Stomach (tissue), 9 donors: Measurements from ENCODE around the gene WDR77. TPM values are rescaled to one million over a fixed set of nuclear protein-coding genes. Genes with fewer than 3 reads are reported as not detected.

ENCODE experiments used
- DNase-seq, 2 donors: peaks; one replicate each; pipeline versions ENCODE4 v3.0.0 to v3.0.0-alpha.2; 2013 to 2019
- H3K27ac ChIP-seq, 5 donors: fragments of 200-600 bp in 4 of 5; sonication (generic) in 4 of 5; one replicate each; pipeline ENCODE4 v1.5.1; 2013 to 2019; ENCODE audit warnings: mild to moderate bottlenecking in 1 of 5, moderate library complexity in 1 of 5
- H3K27me3 ChIP-seq, 3 donors: fragments of 200-600 bp; sonication (generic); one replicate each; pipeline ENCODE4 v1.5.1; 2017 to 2019; ENCODE audit warnings: mixed run types in 1 of 3
- H3K36me3 ChIP-seq, 4 donors: fragments of 200-600 bp; sonication (generic); 1 replicate in 3 of 4; 2 replicates in 1 of 4; pipeline ENCODE4 v1.5.1; 2016 to 2019
- H3K4me1 ChIP-seq, 4 donors: fragments of 200-600 bp; sonication (generic); one replicate each; pipeline ENCODE4 v1.5.1; 2016 to 2019
- H3K4me3 ChIP-seq, 4 donors: fragments of 200-600 bp; sonication (generic) in 3 of 4; one replicate each; pipeline ENCODE4 v1.5.1; 2016 to 2019; ENCODE audit warnings: mild to moderate bottlenecking in 1 of 4
- H3K9me3 ChIP-seq, 4 donors: fragments of 200-600 bp; sonication (generic); one replicate each; pipeline ENCODE4 v1.5.1; 2016 to 2019
- EP300 ChIP-seq: sonication (generic); formaldehyde crosslinking; IDR thresholded peaks from one replicate; pipeline ENCODE4 v1.6.1; 2017; ENCODE audit warnings: antibody characterized with exemption
- POLR2A ChIP-seq, 4 donors: fragments of 450-650 bp; IDR thresholded peaks; one replicate each; pipeline ENCODE4 v1.6.1; 2016; ENCODE audit warnings: antibody characterized with exemption in 4 of 4, control low read depth in 2 of 4, mild to moderate bottlenecking in 1 of 4, moderate library complexity in 1 of 4
- POLR2AphosphoS5 ChIP-seq, 3 donors: sonication (generic); formaldehyde crosslinking; IDR thresholded peaks; one replicate each; pipeline ENCODE4 v1.6.1; 2016; ENCODE audit warnings: antibody characterized with exemption in 3 of 3
- WGBS, 5 donors: extraction: QIAGEN DNeasy Blood & Tissue Kit in 3 of 5; methylation state at CpG; one replicate each; pipeline versions ENCODE4 v1.1.5 to v1.1.7; 2013 to 2018; 5-methylcytosine and 5-hydroxymethylcytosine counted together
- intact Hi-C: fragments of 100-400 bp; cut with DNase I; formaldehyde crosslinking; loops from one replicate; pipeline ENCODE4 v1.15.1; 2023; ENCODE audit warnings: low total_unique reads
- polyA plus RNA-seq, 3 donors: library from polyadenylated mRNA; stranded (reverse); fragments of 200-250 nt; gene quantifications; one replicate each; pipeline ENCODE4 v1.2.3, GENCODE V29; 2013
- total RNA-seq, 5 donors: library from RNA; depleted of rRNA; stranded (reverse); fragments of >200 nt; gene quantifications; one replicate each; pipeline versions ENCODE4 v1.1.0 to v1.2.3, GENCODE V29; 2014 to 2016
- TF ChIP-seq, protein P1 (sequence below), 7 experiments: fragments of 450-650 bp in 4 of 7; fragments of 200-600 bp in 3 of 7; sonication (generic) in 3 of 7; IDR thresholded peaks; one replicate each; pipeline ENCODE4 v1.5.1; 2016 to 2019; ENCODE audit warnings: antibody characterized with exemption in 7 of 7, control low read depth in 2 of 7, mild to moderate bottlenecking in 1 of 7
- donor health status: healthy with polysubstance abuse.
- donor health status: Bipolar disorder and iron deficiency.
- donor health status: healthy.

Gene WDR77
- total and polyA plus RNA-seq, 8 donors = 5.8 to 31.2 (median 21.6) TPM

DNA sequence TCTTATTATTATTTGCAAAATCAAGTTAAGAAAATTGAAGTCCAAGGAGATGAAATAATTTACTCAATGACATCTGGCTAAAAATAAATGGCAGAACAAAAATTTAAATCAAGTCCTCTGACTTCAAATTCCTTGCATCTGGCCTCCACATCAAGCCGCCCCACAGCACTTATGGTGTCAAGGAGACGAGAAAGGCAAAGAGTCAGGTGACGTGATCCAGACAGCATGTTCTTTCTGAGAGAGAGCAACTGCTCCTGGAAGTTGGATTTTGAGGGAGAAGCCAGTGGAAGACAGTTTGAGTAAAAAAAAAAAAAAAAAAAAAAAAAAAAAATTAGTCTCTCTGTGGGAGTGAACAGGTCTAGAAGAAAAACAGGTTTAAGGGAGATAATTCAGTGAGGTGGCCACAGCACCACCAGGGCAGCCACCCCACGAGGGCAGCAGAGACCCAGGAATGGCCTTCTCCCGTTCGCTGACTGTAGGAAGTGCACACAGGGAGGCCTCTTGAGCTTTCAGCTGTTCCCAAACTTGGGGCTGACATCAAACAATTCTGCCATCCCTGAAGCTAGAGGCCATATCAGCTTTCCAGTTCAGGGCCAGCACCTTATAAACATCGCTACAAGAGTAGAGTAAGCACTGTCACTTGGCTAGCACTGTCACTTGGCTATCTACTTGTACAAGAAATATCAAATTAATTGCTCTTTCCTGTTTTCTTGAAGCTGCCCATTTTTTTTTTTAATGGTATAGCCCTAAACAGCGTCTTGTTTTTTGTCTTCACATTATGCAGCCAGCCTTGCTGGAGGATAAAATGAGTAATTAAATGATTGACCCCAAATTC, 32.5 kb upstream of the WDR77 start:
- DNase-seq = peak; percentile 77 to 94
- H3K4me3 ChIP-seq = no peak overlapping the region
- TF ChIP-seq POLR2A (IDR thresholded peaks at IDR 0.05) (no peak), POLR2AphosphoS5 (IDR thresholded peaks at IDR 0.05) (peak in 1 of 3 donors; percentile 60)
- TF ChIP-seq, protein P1, sequence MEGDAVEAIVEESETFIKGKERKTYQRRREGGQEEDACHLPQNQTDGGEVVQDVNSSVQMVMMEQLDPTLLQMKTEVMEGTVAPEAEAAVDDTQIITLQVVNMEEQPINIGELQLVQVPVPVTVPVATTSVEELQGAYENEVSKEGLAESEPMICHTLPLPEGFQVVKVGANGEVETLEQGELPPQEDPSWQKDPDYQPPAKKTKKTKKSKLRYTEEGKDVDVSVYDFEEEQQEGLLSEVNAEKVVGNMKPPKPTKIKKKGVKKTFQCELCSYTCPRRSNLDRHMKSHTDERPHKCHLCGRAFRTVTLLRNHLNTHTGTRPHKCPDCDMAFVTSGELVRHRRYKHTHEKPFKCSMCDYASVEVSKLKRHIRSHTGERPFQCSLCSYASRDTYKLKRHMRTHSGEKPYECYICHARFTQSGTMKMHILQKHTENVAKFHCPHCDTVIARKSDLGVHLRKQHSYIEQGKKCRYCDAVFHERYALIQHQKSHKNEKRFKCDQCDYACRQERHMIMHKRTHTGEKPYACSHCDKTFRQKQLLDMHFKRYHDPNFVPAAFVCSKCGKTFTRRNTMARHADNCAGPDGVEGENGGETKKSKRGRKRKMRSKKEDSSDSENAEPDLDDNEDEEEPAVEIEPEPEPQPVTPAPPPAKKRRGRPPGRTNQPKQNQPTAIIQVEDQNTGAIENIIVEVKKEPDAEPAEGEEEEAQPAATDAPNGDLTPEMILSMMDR (IDR thresholded peaks at IDR 0.05) = peak in 5 of 7 experiments; percentile 51 to 74 (median 64)
- H3K27ac ChIP-seq = no peak overlapping the region
- H3K27me3 ChIP-seq = no peaks in the 10 kb centered on the region
- peaks cover 0 to 16% (median 5%) of the 10 kb centered on the region in 4 donors for H3K36me3 ChIP-seq
- H3K4me1 ChIP-seq = peaks cover 0 to 39% (median 8%) of the 10 kb centered on the region in 4 donors
- WGBS, 5 donors = 33 to 39% (median 38%) methylated on average over 8 of the region's 8 CpGs
- no peaks in the 10 kb centered on the region for H3K9me3 ChIP-seq
- intact Hi-C loops = loop anchor here (10.0 kb wide), 1 partner anchor 263 kb away; no protein-coding TSS in a partner anchor

- DNase-seq = no peak
- no peaks in the 10 kb centered on the region for H3K27me3 ChIP-seq
- 36 to 82% (median 70%) methylated on average over 1 of the region's 1 CpG for WGBS, 5 donors
- intact Hi-C loops = loop anchor here (10.0 kb wide), 1 partner anchor 264 kb away; no protein-coding TSS in a partner anchor
- H3K27ac ChIP-seq = peak overlapping the region in 1 of 5 donors; percentile 11
- peaks cover 0 to 44% (median 10%) of the 10 kb centered on the region in 4 donors for H3K4me1 ChIP-seq
- TF ChIP-seq EP300 = no peak
- TF ChIP-seq, protein P1 (IDR thresholded peaks at IDR 0.05) = no peak
- no peak for TF ChIP-seq POLR2A (IDR thresholded peaks at IDR 0.05)
- no peak for TF ChIP-seq POLR2AphosphoS5 (IDR thresholded peaks at IDR 0.05)
- peaks cover 0 to 16% (median 5%) of the 10 kb centered on the region in 4 donors for H3K36me3 ChIP-seq
- H3K4me3 ChIP-seq = no peak overlapping the region
- H3K9me3 ChIP-seq = no peaks in the 10 kb centered on the region
Observed at GRCh38 chr1:111480674-111481073, 31.6 kb upstream of the WDR77 start.

GRCh38 chr1:111476761-111477309, 27.8 kb upstream of the WDR77 start:
- Histone ChIP-seq H3K36me3 (peaks cover 0 to 39% (median 8%) of the 10 kb centered on the region in 4 donors), H3K4me3 (no peak overlapping the region), H3K9me3 (no peaks in the 10 kb centered on the region), H3K4me1 (peaks cover 0 to 42% (median 8%) of the 10 kb centered on the region in 4 donors), H3K27ac (peak overlapping the region in 4 of 5 donors; percentile 21 to 68 (median 32)), H3K27me3 (no peaks in the 10 kb centered on the region)
- peak in 1 of 2 donors; percentile 42 for DNase-seq
- WGBS, 5 donors = 43 to 80% (median 48%) methylated on average over 2 of the region's 2 CpGs
- TF ChIP-seq, protein P1 (IDR thresholded peaks at IDR 0.05) = no peak
- TF ChIP-seq POLR2A (IDR thresholded peaks at IDR 0.05) (no peak), POLR2AphosphoS5 (IDR thresholded peaks at IDR 0.05) (no peak), EP300 (no peak)
- intact Hi-C loops = no loop called here

DNA sequence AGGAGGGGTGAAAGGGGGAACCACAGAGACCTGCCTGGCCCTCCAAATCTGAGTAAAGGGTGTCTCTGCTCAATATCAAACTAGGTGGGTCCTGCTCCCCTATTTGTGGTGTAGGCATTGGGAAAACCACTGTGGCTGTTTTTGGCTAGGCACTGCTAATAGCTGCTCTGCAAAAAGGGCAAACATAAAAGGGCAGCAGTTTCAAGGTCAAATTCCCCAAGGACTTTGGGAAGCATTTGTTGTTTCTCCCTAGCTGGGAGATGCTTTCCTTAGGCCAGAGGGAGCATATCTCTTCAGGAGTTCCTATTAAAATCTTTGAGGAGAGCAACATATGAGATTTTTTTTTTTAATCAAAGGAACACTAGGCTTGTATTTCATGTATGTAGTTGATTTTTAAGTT, 27.2 kb upstream of the WDR77 start:
- Histone ChIP-seq H3K4me1 (peaks cover 0 to 41% (median 5%) of the 10 kb centered on the region in 4 donors), H3K27me3 (no peaks in the 10 kb centered on the region), H3K4me3 (peak overlapping the region in 1 of 4 donors; percentile 13), H3K9me3 (no peaks in the 10 kb centered on the region), H3K27ac (peak overlapping the region in 4 of 5 donors; percentile 19 to 68 (median 32)), H3K36me3 (peaks cover 0 to 45% (median 11%) of the 10 kb centered on the region in 4 donors)
- TF ChIP-seq POLR2AphosphoS5 (IDR thresholded peaks at IDR 0.05) (no peak), POLR2A (IDR thresholded peaks at IDR 0.05) (no peak), EP300 (no peak)
- TF ChIP-seq, protein P1 (IDR thresholded peaks at IDR 0.05) = no peak
- no peak for DNase-seq
- intact Hi-C loops = no loop called here
